SH-SY5Y (cell line): ENCODE measurements around the gene PADI4.

Experiments used
- GATA2 ChIP-seq: IDR thresholded peaks from 2 replicates; pipeline ENCODE4 v1.6.1; 2011; ENCODE audit warnings: mild to moderate bottlenecking, low read depth, low read length
- GATA3 ChIP-seq: IDR thresholded peaks from 2 replicates; pipeline ENCODE4 v1.6.1; 2011; ENCODE audit warnings: low read depth, mild to moderate bottlenecking, low read length, moderate library complexity

GRCh38 chr1:17397910-17398695 is 90.1 kb downstream of the PADI4 start:
- TF ChIP-seq GATA3 (no peak), GATA2 (no peak)
